HG03135 (cell line): ENCODE results near the gene LRRC42.

Experiments used
- ATAC-seq: cut with Tn5 transposase; IDR thresholded peaks from one replicate; pipeline ENCODE4 v1.9.1; 2021; ENCODE audit warnings: mild to moderate bottlenecking, moderate library complexity; ENCODE audit not compliant: unreplicated experiment

LRRC42 gene

GRCh38 chr1:53946252-53947171 lies at the start of gene LRRC42:
Gene LRRC42 (plus strand): TSS chr1:53946350. CDS start chr1:53952000, 5,650 bp downstream.
- ATAC-seq, result peak; percentile 71

- ATAC-seq, result no peak
Measured at GRCh38 chr1:53896635-53897229, 49.4 kb upstream of the LRRC42 start.

GRCh38 chr1:53899206-53899628 lies 46.9 kb upstream of the LRRC42 start:
- no peak for ATAC-seq

GRCh38 chr1:53899708-53900107 lies 46.4 kb upstream of the LRRC42 start:
- ATAC-seq, result no peak

- no peak for ATAC-seq
Measured at GRCh38 chr1:53902235-53903138, 43.7 kb upstream of the LRRC42 start.

- ATAC-seq, result no peak
Measured at GRCh38 chr1:53905509-53905908, 40.6 kb upstream of the LRRC42 start.

- no peak for ATAC-seq
Measured at GRCh38 chr1:53906121-53906520, 40.0 kb upstream of the LRRC42 start.

GRCh38 chr1:53909946-53910345 lies 36.2 kb upstream of the LRRC42 start:
- no peak for ATAC-seq

GRCh38 chr1:53911442-53911841 lies 34.7 kb upstream of the LRRC42 start:
- no peak for ATAC-seq

GRCh38 chr1:53913352-53914033 lies 32.7 kb upstream of the LRRC42 start:
- ATAC-seq, result no peak

- no peak for ATAC-seq
Measured at GRCh38 chr1:53918343-53918742, 27.8 kb upstream of the LRRC42 start.

GRCh38 chr1:53919675-53920066 lies 26.5 kb upstream of the LRRC42 start:
- no peak for ATAC-seq

GRCh38 chr1:53927376-53927881 lies 18.7 kb upstream of the LRRC42 start:
- no peak for ATAC-seq

GRCh38 chr1:53929246-53929960 lies 16.7 kb upstream of the LRRC42 start:
- ATAC-seq, result no peak

GRCh38 chr1:53930932-53931331 lies 15.2 kb upstream of the LRRC42 start:
- ATAC-seq, result no peak

- no peak for ATAC-seq
Measured at GRCh38 chr1:53931523-53931922, 14.6 kb upstream of the LRRC42 start.

- no peak for ATAC-seq
Measured at GRCh38 chr1:53934170-53934765, 11.9 kb upstream of the LRRC42 start.

- no peak for ATAC-seq
Measured at GRCh38 chr1:53936430-53936829, 9.7 kb upstream of the LRRC42 start.

- no peak for ATAC-seq
Measured at GRCh38 chr1:53938136-53938830, 7.9 kb upstream of the LRRC42 start.
